Type B pancreatic cell (in vitro differentiated cells): Measurements from ENCODE around the gene RARA. TPM values are rescaled to one million over a fixed set of nuclear protein-coding genes. Genes with fewer than 3 reads are reported as not detected.
"Not testable (repeated sequence)": the region's sequence is repeated elsewhere in the genome, so short reads cannot be mapped to it uniquely, and the experiment has no call there.

ENCODE experiments used
- DNase-seq: peaks from one replicate; pipeline ENCODE4 v3.0.0; 2021; ENCODE audit warnings: mixed read lengths; ENCODE audit not compliant: unreplicated experiment; ENCODE audit errors: extremely low spot score
- H3K27ac Mint-ChIP-seq: 2 replicates; pipeline ENCODE4 v1.8.0; 2021; ENCODE audit warnings: mild to moderate bottlenecking, mixed read lengths
- H3K27me3 Mint-ChIP-seq: 2 replicates; pipeline ENCODE4 v1.8.0; 2021; ENCODE audit warnings: mixed read lengths
- H3K36me3 Mint-ChIP-seq: 2 replicates; pipeline ENCODE4 v1.8.0; 2021; ENCODE audit warnings: mixed read lengths
- H3K4me1 Mint-ChIP-seq: one replicate; pipeline ENCODE4 v1.8.0; 2021; ENCODE audit warnings: mixed read lengths; ENCODE audit not compliant: unreplicated experiment
- H3K4me3 Mint-ChIP-seq: 2 replicates; pipeline ENCODE4 v1.8.0; 2021; ENCODE audit warnings: mild to moderate bottlenecking, mixed read lengths
- H3K9me3 Mint-ChIP-seq: 2 replicates; pipeline ENCODE4 v1.8.0; 2021; ENCODE audit warnings: mixed read lengths
- total RNA-seq: library from RNA; stranded (reverse); gene quantifications from 2 replicates; pipeline ENCODE4 v1.2.1, GENCODE V29; 2021; ENCODE audit warnings: low replicate concordance
- TF ChIP-seq, protein P1 (sequence below): fragments of 200-600 bp; sonication (generic); conservative IDR thresholded peaks from 2 replicates; pipeline ENCODE4 v1.5.0; 2021; ENCODE audit warnings: antibody characterized with exemption, mild to moderate bottlenecking

RARA gene
- total RNA-seq, 1 donor from 2014 or later = 34.3 TPM

GRCh38 chr17:40298726-40299125 lies 10.3 kb upstream of the RARA start:
- Mint-ChIP-seq H3K4me1 (peaks cover 23% of the 10 kb centered on the region), H3K9me3 (no peaks in the 10 kb centered on the region), H3K36me3 (peaks cover 14% of the 10 kb centered on the region), H3K27ac (no peak overlapping the region), H3K4me3 (no peak overlapping the region), H3K27me3 (no peaks in the 10 kb centered on the region)
- TF ChIP-seq, protein P1, sequence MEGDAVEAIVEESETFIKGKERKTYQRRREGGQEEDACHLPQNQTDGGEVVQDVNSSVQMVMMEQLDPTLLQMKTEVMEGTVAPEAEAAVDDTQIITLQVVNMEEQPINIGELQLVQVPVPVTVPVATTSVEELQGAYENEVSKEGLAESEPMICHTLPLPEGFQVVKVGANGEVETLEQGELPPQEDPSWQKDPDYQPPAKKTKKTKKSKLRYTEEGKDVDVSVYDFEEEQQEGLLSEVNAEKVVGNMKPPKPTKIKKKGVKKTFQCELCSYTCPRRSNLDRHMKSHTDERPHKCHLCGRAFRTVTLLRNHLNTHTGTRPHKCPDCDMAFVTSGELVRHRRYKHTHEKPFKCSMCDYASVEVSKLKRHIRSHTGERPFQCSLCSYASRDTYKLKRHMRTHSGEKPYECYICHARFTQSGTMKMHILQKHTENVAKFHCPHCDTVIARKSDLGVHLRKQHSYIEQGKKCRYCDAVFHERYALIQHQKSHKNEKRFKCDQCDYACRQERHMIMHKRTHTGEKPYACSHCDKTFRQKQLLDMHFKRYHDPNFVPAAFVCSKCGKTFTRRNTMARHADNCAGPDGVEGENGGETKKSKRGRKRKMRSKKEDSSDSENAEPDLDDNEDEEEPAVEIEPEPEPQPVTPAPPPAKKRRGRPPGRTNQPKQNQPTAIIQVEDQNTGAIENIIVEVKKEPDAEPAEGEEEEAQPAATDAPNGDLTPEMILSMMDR = no peak
- no peak for DNase-seq

DNA sequence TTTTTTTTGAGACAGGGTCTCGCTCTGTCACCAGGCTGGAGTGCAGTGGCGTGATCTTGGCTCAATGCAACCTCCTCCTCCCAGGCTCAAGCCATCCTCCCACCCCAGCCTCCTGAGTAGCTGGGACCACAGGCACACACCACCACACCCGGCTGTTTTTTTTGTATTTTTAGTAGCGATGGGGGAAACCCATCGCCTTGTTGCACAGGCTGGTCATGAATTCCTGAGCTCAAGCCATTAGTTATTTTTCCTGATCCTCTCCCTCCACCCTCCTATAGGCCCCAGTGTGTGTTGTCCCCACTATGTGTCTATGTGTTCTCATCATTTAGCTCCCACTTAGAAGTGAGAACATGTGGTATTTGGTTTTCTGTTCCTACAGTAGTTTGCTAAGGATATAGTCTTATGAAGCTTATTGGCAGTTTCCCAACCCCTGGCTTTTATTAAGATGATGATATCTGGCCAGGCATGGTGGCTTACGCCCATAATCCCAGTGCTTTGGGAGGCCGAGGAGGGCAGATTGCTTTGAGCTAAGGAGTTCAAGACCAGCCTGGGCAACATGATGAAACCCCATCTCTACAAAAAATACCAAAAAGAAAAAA lies 9.7 kb upstream of the RARA start:
- H3K27ac Mint-ChIP-seq, H3K9me3 Mint-ChIP-seq, H3K27me3 Mint-ChIP-seq, H3K4me3 Mint-ChIP-seq, DNase-seq: not testable (repeated sequence)
- Mint-ChIP-seq H3K4me1 (peaks cover 28% of the 10 kb centered on the region), H3K36me3 (peaks cover 14% of the 10 kb centered on the region)

DNA sequence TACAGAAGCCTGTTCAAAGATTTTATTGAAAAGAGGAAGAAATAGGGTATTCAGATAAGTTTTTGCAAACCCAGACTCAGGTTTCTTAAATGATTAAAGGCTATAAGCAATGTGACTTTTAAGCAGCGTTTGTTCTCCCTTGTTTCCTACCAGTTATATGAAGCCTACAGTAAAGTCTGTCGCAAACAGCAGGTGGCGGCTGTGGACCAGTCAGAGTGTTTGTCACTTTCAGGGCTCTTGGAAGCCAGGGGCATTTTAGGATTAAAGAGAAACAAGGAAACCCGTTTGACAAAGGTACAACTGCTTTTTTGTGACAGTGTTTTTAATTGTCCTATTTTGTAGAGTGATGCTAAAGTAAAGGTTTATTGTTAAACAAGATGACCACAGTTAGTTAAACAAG lies 7.7 kb upstream of the RARA start:
- Mint-ChIP-seq H3K9me3 (no peaks in the 10 kb centered on the region), H3K27ac (peak overlapping the region; percentile 24), H3K27me3 (no peaks in the 10 kb centered on the region), H3K36me3 (peaks cover 9% of the 10 kb centered on the region), H3K4me3 (no peak overlapping the region), H3K4me1 (peaks cover 27% of the 10 kb centered on the region)
- TF ChIP-seq, protein P1 = peak; percentile 46
- DNase-seq = no peak

DNA sequence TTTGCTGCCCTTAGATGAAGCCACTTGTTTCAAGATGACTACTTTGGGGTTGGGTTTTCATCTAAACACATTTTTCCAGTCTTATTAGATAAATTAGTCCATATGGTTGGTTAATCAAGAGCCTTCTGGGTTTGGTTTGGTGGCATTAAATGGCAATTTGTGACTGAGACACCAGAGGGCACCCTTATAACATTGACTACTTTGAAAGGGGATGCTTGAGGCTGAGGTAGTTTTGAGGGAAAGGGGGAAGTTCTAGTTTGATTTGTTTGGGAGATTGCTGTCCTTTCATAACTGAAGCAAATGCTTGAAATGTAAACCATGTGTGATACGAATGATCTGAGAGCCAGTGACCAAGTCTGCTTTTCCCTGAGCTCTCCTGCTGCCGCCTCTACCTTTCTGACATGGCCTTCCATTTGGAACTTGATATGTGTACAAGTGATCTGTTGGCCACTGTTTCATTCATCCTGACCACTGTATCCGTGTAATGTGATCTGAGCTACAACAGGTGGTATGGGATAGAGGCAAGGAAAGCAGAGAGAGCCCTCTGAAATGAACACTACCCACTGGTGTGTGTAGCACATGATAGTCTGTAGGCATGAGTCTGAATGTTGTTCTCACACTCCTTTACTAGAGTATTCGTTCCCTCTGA lies 5.8 kb upstream of the RARA start:
- H3K4me1 Mint-ChIP-seq = peaks cover 27% of the 10 kb centered on the region
- peaks cover 4% of the 10 kb centered on the region for H3K36me3 Mint-ChIP-seq
- no peak for DNase-seq
- H3K4me3 Mint-ChIP-seq = peak overlapping the region; percentile 55
- TF ChIP-seq, protein P1 = peak; percentile 85
- peak overlapping the region; percentile 25 for H3K27ac Mint-ChIP-seq
- no peaks in the 10 kb centered on the region for H3K9me3 Mint-ChIP-seq
- H3K27me3 Mint-ChIP-seq = no peaks in the 10 kb centered on the region

GRCh38 chr17:40303708-40304551 lies 5.0 kb upstream of the RARA start:
- Mint-ChIP-seq H3K4me1 (peaks cover 27% of the 10 kb centered on the region), H3K9me3 (no peaks in the 10 kb centered on the region), H3K27me3 (no peaks in the 10 kb centered on the region), H3K27ac (peak overlapping the region; percentile 25), H3K4me3 (peak overlapping the region; percentile 55), H3K36me3 (peaks cover 4% of the 10 kb centered on the region)
- DNase-seq = no peak
- TF ChIP-seq, protein P1 = no peak

DNA sequence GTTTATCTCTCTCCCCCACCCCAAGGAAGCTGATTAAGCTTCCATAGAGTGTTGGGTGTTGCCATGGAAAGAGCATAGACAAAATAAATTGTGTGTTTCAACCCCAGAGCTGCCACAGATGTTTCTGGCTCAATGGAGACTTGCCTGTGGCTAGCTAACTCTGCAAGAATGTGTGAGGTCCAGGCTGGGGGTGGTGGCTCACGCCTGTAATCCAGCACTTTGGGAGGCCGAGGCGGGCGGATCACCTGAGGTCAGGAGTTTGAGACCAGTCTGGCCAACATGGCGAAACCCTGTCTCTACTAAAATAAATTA lies 4.5 kb upstream of the RARA start:
- Mint-ChIP-seq H3K4me3 (peak overlapping the region; percentile 15), H3K27ac (peak overlapping the region; percentile 11), H3K4me1 (peaks cover 27% of the 10 kb centered on the region)
- not testable (repeated sequence) for DNase-seq, H3K36me3 Mint-ChIP-seq, H3K9me3 Mint-ChIP-seq, H3K27me3 Mint-ChIP-seq

- not testable (repeated sequence) for H3K27me3 Mint-ChIP-seq, DNase-seq, H3K36me3 Mint-ChIP-seq, H3K9me3 Mint-ChIP-seq, H3K4me3 Mint-ChIP-seq
- Mint-ChIP-seq H3K27ac (peak overlapping the region; percentile 11), H3K4me1 (peaks cover 29% of the 10 kb centered on the region)
Measured at GRCh38 chr17:40304866-40305265, 4.1 kb upstream of the RARA start.
